ENCODE results near the gene HS1BP3. TPM values are rescaled to one million over a fixed set of nuclear protein-coding genes. Genes with fewer than 3 reads are reported as not detected.

HS1BP3 gene
- total RNA-seq, 1 experiment from 2014 or later: 12.8 TPM

- no peaks in the 10 kb centered on the region for H3K9me2 ChIP-seq (replicated peaks; ENCODE audit: insufficient read depth, low read length)
- H2AFZ ChIP-seq (ENCODE audit: low read length): no peak overlapping the region
- no peak overlapping the region for H3K4me2 ChIP-seq (ENCODE audit: low read depth, low read length, poor library complexity, severe bottlenecking)
- no peaks in the 10 kb centered on the region; the same call in 1 of the 2 replicates for H3K4me1 ChIP-seq (ENCODE audit: low read length)
- H3K79me2 ChIP-seq (ENCODE audit: low read length): no peaks in the 10 kb centered on the region
- no peaks in the 10 kb centered on the region for H3K27me3 ChIP-seq (ENCODE audit: low read length)
- no peak overlapping the region for H3K4me3 ChIP-seq (ENCODE audit: low read length)
- no peak overlapping the region for H3K9ac ChIP-seq (ENCODE audit: low read length)
- no peak overlapping the region for H3K27ac ChIP-seq (ENCODE audit: low read length)
- peak; percentile 68 for DNase-seq
- H4K20me1 ChIP-seq (ENCODE audit: insufficient read depth, low read depth, low read length): no peaks in the 10 kb centered on the region; the same call in 1 of the 2 replicates
- no peaks in the 10 kb centered on the region for H3K36me3 ChIP-seq (ENCODE audit: insufficient read depth, low read length)
- H3K9me3 ChIP-seq (ENCODE audit: low read length): no peaks in the 10 kb centered on the region
These were observed 36.5 kb downstream of the HS1BP3 start for GRCh38 chr2:20614201-20615067.

GRCh38 chr2:20612925-20613916 lies 37.7 kb downstream of the HS1BP3 start:
- Histone ChIP-seq H2AFZ (ENCODE audit: low read length) (no peak overlapping the region), H3K27ac (ENCODE audit: low read length) (no peak overlapping the region), H3K9ac (ENCODE audit: low read length) (no peak overlapping the region), H3K9me2 (replicated peaks; ENCODE audit: insufficient read depth, low read length) (no peaks in the 10 kb centered on the region), H3K9me3 (ENCODE audit: low read length) (no peaks in the 10 kb centered on the region), H3K4me3 (ENCODE audit: low read length) (no peak overlapping the region), H4K20me1 (ENCODE audit: insufficient read depth, low read depth, low read length) (no peaks in the 10 kb centered on the region; the same call in 1 of the 2 replicates), H3K79me2 (ENCODE audit: low read length) (no peaks in the 10 kb centered on the region), H3K36me3 (ENCODE audit: insufficient read depth, low read length) (no peaks in the 10 kb centered on the region), H3K4me1 (ENCODE audit: low read length) (no peaks in the 10 kb centered on the region; the same call in 1 of the 2 replicates), H3K27me3 (ENCODE audit: low read length) (no peaks in the 10 kb centered on the region), H3K4me2 (ENCODE audit: low read depth, low read length, poor library complexity, severe bottlenecking) (no peak overlapping the region)
- DNase-seq: no peak

GRCh38 chr2:20611844-20612356 lies 39.0 kb downstream of the HS1BP3 start:
- H3K9ac ChIP-seq (ENCODE audit: low read length): no peak overlapping the region
- no peak overlapping the region for H3K4me2 ChIP-seq (ENCODE audit: low read depth, low read length, poor library complexity, severe bottlenecking)
- H3K9me2 ChIP-seq (replicated peaks; ENCODE audit: insufficient read depth, low read length): no peaks in the 10 kb centered on the region
- H3K9me3 ChIP-seq (ENCODE audit: low read length): no peaks in the 10 kb centered on the region
- H3K4me1 ChIP-seq (ENCODE audit: low read length): no peaks in the 10 kb centered on the region; the same call in 1 of the 2 replicates
- H3K79me2 ChIP-seq (ENCODE audit: low read length): no peaks in the 10 kb centered on the region
- no peak overlapping the region for H2AFZ ChIP-seq (ENCODE audit: low read length)
- no peak overlapping the region for H3K4me3 ChIP-seq (ENCODE audit: low read length)
- H3K27ac ChIP-seq (ENCODE audit: low read length): no peak overlapping the region
- no peaks in the 10 kb centered on the region for H3K27me3 ChIP-seq (ENCODE audit: low read length)
- DNase-seq: no peak
- no peaks in the 10 kb centered on the region for H3K36me3 ChIP-seq (ENCODE audit: insufficient read depth, low read length)
- H4K20me1 ChIP-seq (ENCODE audit: insufficient read depth, low read depth, low read length): no peaks in the 10 kb centered on the region; the same call in 1 of the 2 replicates

- Histone ChIP-seq H3K27ac (ENCODE audit: low read length) (no peak overlapping the region), H3K9me3 (ENCODE audit: low read length) (no peaks in the 10 kb centered on the region), H3K4me3 (ENCODE audit: low read length) (no peak overlapping the region), H3K79me2 (ENCODE audit: low read length) (no peaks in the 10 kb centered on the region), H4K20me1 (ENCODE audit: insufficient read depth, low read depth, low read length) (no peaks in the 10 kb centered on the region; the same call in 1 of the 2 replicates), H3K9me2 (replicated peaks; ENCODE audit: insufficient read depth, low read length) (no peaks in the 10 kb centered on the region), H3K27me3 (ENCODE audit: low read length) (no peaks in the 10 kb centered on the region), H3K36me3 (ENCODE audit: insufficient read depth, low read length) (no peaks in the 10 kb centered on the region), H3K9ac (ENCODE audit: low read length) (no peak overlapping the region), H3K4me2 (ENCODE audit: low read depth, low read length, poor library complexity, severe bottlenecking) (no peak overlapping the region), H2AFZ (ENCODE audit: low read length) (no peak overlapping the region), H3K4me1 (ENCODE audit: low read length) (no peaks in the 10 kb centered on the region; the same call in 1 of the 2 replicates)
- DNase-seq: no peak
These were observed 39.6 kb downstream of the HS1BP3 start for GRCh38 chr2:20611077-20611843.

- Histone ChIP-seq H3K27me3 (ENCODE audit: low read length) (no peaks in the 10 kb centered on the region), H3K4me1 (ENCODE audit: low read length) (no peaks in the 10 kb centered on the region; the same call in 1 of the 2 replicates), H3K36me3 (ENCODE audit: insufficient read depth, low read length) (no peaks in the 10 kb centered on the region), H3K4me3 (ENCODE audit: low read length) (no peak overlapping the region), H3K9me2 (replicated peaks; ENCODE audit: insufficient read depth, low read length) (no peaks in the 10 kb centered on the region), H2AFZ (ENCODE audit: low read length) (no peak overlapping the region), H3K4me2 (ENCODE audit: low read depth, low read length, poor library complexity, severe bottlenecking) (no peak overlapping the region), H3K9ac (ENCODE audit: low read length) (no peak overlapping the region), H3K79me2 (ENCODE audit: low read length) (no peaks in the 10 kb centered on the region), H4K20me1 (ENCODE audit: insufficient read depth, low read depth, low read length) (no peaks in the 10 kb centered on the region; the same call in 1 of the 2 replicates), H3K9me3 (ENCODE audit: low read length) (no peaks in the 10 kb centered on the region), H3K27ac (ENCODE audit: low read length) (no peak overlapping the region)
- DNase-seq: no peak
These were observed 40.9 kb downstream of the HS1BP3 start for GRCh38 chr2:20609995-20610357.

- Histone ChIP-seq H3K79me2 (ENCODE audit: low read length) (no peaks in the 10 kb centered on the region), H3K4me1 (ENCODE audit: low read length) (no peaks in the 10 kb centered on the region; the same call in 1 of the 2 replicates), H4K20me1 (ENCODE audit: insufficient read depth, low read depth, low read length) (no peaks in the 10 kb centered on the region), H3K27me3 (ENCODE audit: low read length) (no peaks in the 10 kb centered on the region), H2AFZ (ENCODE audit: low read length) (no peak overlapping the region), H3K27ac (ENCODE audit: low read length) (no peak overlapping the region), H3K4me3 (ENCODE audit: low read length) (no peak overlapping the region), H3K9me3 (ENCODE audit: low read length) (no peaks in the 10 kb centered on the region), H3K36me3 (ENCODE audit: insufficient read depth, low read length) (no peaks in the 10 kb centered on the region), H3K9ac (ENCODE audit: low read length) (no peak overlapping the region), H3K9me2 (replicated peaks; ENCODE audit: insufficient read depth, low read length) (no peaks in the 10 kb centered on the region), H3K4me2 (ENCODE audit: low read depth, low read length, poor library complexity, severe bottlenecking) (no peak overlapping the region)
- DNase-seq: no peak
These were observed 41.4 kb downstream of the HS1BP3 start for GRCh38 chr2:20609349-20609994.

- Histone ChIP-seq H3K4me2 (ENCODE audit: low read depth, low read length, poor library complexity, severe bottlenecking) (no peak overlapping the region), H3K4me3 (ENCODE audit: low read length) (no peak overlapping the region), H2AFZ (ENCODE audit: low read length) (no peak overlapping the region), H3K79me2 (ENCODE audit: low read length) (no peaks in the 10 kb centered on the region), H3K9me2 (replicated peaks; ENCODE audit: insufficient read depth, low read length) (no peaks in the 10 kb centered on the region), H3K9ac (ENCODE audit: low read length) (no peak overlapping the region), H3K9me3 (ENCODE audit: low read length) (no peaks in the 10 kb centered on the region), H3K36me3 (ENCODE audit: insufficient read depth, low read length) (no peaks in the 10 kb centered on the region), H3K4me1 (ENCODE audit: low read length) (no peaks in the 10 kb centered on the region), H3K27ac (ENCODE audit: low read length) (no peak overlapping the region), H4K20me1 (ENCODE audit: insufficient read depth, low read depth, low read length) (no peaks in the 10 kb centered on the region), H3K27me3 (ENCODE audit: low read length) (no peaks in the 10 kb centered on the region)
- no peak for DNase-seq
These were observed 42.1 kb downstream of the HS1BP3 start for GRCh38 chr2:20608666-20609348.
